HK-2 (cell line): ENCODE results near the gene DRP2.
A peak's percentile ranks its signal among the peaks of the same experiment; 100 is the strongest.
"Not testable (repeated sequence)": the region's sequence is repeated elsewhere in the genome, so short reads cannot be mapped to it uniquely, and the experiment has no call there.

Experiments
- DNase-seq: peaks from one replicate; pipeline ENCODE4 v3.0.0-alpha.2; 2018; ENCODE audit not compliant: unreplicated experiment

DRP2 gene

GRCh38 chrX:101241531-101241930 lies 21.9 kb downstream of the DRP2 start:
- no peak for DNase-seq

- DNase-seq, result no peak
Observed at GRCh38 chrX:101252634-101253033, 33.0 kb downstream of the DRP2 start.

GRCh38 chrX:101257448-101258258 lies 38.1 kb downstream of the DRP2 start:
- no peak for DNase-seq

- DNase-seq, result no peak
Observed at GRCh38 chrX:101258259-101258581, 38.6 kb downstream of the DRP2 start.

- no peak for DNase-seq
Observed at GRCh38 chrX:101260435-101260834, 40.8 kb downstream of the DRP2 start.

- no peak for DNase-seq
Observed at GRCh38 chrX:101262590-101262989, 43.0 kb downstream of the DRP2 start.

- no peak for DNase-seq
Observed at GRCh38 chrX:101263766-101264165, 44.2 kb downstream of the DRP2 start.

- peak; percentile 43 for DNase-seq
Observed at GRCh38 chrX:101265869-101266428, 46.4 kb downstream of the DRP2 start.

- no peak for DNase-seq
Observed at GRCh38 chrX:101274198-101274597, 54.6 kb downstream of the DRP2 start.

GRCh38 chrX:101276238-101276637 lies 56.7 kb downstream of the DRP2 start:
- DNase-seq, result no peak

GRCh38 chrX:101287402-101287801 lies 67.8 kb downstream of the DRP2 start:
- no peak for DNase-seq

GRCh38 chrX:101290957-101291603 lies 71.5 kb downstream of the DRP2 start, which contains the start of gene TAF7L:
Gene TAF7L (minus strand): TSS chrX:101291334. CDS start chrX:101287543, 3,791 bp downstream.
- DNase-seq, result no peak

GRCh38 chrX:101295603-101296002 lies 76.0 kb downstream of the DRP2 start:
- not testable (repeated sequence) for DNase-seq

- DNase-seq, result no peak
Observed at GRCh38 chrX:101303790-101304189, 84.2 kb downstream of the DRP2 start.
